Muscle of arm (tissue), 12 donors: ENCODE results near the gene CLEC1A. TPM values are rescaled to one million over a fixed set of nuclear protein-coding genes. Genes with fewer than 3 reads are reported as not detected.
A peak's percentile ranks its signal among the peaks of the same experiment; 100 is the strongest.
"Not testable (repeated sequence)": the region's sequence is repeated elsewhere in the genome, so short reads cannot be mapped to it uniquely, and the experiment has no call there.

Experiments
- DNase-seq: peaks from one replicate; pipeline ENCODE4 v3.0.0-alpha.2; 2013
- polyA plus RNA-seq, 12 donors: library from polyadenylated mRNA; unstranded; fragments of 120-200 nt; gene quantifications; one replicate each; pipeline ENCODE4 v1.2.1, GENCODE V29; 2013; ENCODE audit not compliant: insufficient read length in 12 of 12

Gene CLEC1A
- polyA plus RNA-seq, 12 donors, result 1.9 to 5.3 (median 3.3) TPM; not detected in 2

DNA sequence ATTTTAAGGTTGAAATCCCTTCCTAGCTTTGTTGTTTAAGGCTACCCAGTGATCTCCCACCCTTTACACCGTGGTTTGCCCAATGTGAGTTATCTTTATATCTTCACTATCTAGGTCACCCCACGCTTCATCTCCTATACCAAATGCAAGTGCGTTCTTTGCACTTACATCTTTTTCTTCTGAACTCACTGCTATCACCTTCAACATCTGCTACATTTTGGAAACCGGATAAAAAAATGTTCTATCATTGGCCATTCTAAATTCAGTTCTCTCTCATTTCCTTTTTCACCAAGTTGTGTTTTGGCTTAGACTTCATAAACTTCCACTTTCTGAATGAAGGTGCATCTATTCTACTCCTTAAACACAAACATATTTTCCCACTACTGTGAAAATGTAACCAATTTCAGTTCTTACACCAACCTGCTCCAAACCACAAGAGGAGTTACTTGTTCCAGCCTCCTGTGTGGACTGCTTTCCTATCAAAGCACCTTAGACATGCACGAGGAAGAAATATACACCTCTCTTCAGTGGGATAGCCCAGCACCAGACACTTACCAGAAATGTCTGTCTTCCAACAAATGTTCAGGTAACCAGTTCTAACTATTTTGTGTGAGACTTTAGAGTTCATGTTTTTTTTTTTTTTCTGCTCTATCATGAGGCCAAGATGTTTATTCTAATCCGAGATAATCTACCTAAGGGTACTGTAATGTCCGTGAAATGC lies 46.4 kb downstream of the CLEC1A start:
- DNase-seq, result no peak

GRCh38 chr12:10048526-10048925 lies 50.3 kb downstream of the CLEC1A start:
- no peak for DNase-seq

- DNase-seq, result no peak
Observed at GRCh38 chr12:10042167-10042566, 56.6 kb downstream of the CLEC1A start.

DNA sequence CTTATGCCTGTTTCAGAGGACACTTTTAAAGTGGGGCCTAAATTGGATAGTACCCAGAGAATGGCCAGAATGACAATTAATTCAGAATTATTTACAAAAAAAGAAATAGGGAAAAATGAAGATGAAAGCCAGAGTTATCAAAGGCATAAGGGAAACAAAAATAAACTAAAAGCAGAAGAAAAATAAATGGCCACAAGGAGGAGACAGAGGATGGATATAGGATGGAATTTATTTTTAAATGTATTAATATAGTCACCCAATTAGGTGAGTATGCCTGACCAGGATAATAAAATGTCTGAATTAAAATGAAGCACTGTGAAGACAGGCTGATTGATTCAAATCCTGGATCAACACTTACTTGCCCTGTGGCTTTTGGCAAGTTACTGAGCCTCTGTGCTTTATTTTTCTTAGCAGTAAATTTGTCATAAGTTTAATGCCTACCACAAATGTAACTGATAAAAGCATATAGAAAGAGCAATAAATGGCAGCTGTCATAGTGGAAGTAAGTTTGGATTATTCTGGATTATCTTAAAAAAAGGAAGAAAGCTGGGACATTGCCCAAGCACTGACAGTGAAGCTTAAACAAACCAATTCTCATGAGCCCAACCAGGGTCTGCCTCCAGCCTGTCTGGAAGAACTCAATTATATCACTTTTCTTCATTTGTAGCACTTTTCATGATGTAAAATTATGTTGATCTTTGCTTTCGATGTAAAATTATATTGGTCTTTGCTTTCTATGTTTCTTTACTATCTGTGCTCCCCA lies 64.8 kb downstream of the CLEC1A start:
- peak; percentile 15 for DNase-seq

DNA sequence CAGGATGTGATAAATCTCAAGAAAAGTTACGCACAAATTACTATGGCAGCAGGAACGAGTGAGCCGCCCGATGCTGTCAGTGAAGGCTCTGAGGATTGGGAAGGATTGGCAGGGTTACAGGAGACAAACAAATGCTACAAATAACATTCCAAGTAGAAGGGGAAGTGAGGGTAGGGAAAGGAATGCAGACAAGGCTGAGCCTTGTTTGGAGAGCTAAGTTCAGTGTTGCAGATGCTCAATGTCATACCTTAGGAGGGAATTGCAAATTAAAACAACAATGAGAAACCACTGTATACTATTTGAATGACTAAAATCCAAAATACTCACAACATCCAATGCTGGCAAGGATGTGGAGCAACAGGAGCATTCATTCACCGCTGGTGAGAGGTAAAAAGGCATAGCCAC lies 67.0 kb downstream of the CLEC1A start:
- no peak for DNase-seq

DNA sequence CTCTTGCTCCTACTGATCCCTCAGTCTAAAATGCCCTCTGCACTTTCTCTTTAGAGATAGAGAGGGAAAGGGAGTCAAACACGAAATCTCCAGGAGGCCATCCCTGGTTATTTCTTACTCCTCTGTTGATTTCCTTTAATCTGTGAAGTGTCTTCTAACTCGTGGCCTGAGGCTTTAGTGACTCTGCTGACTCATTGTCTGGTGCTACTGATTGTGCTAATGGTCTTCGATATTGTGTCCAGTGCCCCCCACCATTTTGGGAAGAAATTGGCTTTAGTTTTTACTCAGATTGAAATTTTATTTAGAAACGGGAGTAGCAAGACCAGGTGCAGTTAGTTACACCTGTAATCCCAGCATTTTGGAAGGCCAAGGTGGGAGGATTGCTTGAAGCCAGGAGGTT lies 67.5 kb downstream of the CLEC1A start:
- DNase-seq, result no peak

DNA sequence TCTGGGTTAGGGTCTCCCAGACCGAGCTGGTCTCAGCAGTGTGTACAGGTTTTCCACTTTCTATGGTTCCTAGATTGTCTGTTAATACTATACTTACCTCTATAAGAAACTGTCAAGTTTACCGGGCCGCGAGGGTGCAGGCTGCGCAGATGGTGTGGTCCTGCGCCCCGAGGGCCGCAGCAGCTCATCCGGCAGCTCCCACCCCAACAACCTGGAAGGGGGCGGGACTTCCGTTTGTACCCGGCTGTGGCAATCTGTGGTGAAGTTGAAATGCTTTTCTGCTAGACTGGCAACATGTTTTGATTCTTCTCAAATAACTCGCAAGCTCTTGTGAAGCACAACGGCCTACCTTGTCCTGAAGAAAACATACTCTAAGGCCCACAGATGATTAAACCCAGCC lies 68.3 kb downstream of the CLEC1A start, which contains the start of gene CLEC9A:
TSS of gene CLEC9A (plus strand) at position 237 of the 400 bp plus-strand sequence. CDS start 22,006 bp downstream, outside the sequence.
- DNase-seq, result no peak

GRCh38 chr12:10027721-10028120 lies 71.1 kb downstream of the CLEC1A start:
- no peak for DNase-seq

GRCh38 chr12:10027311-10027710 lies 71.5 kb downstream of the CLEC1A start:
- no peak for DNase-seq

DNA sequence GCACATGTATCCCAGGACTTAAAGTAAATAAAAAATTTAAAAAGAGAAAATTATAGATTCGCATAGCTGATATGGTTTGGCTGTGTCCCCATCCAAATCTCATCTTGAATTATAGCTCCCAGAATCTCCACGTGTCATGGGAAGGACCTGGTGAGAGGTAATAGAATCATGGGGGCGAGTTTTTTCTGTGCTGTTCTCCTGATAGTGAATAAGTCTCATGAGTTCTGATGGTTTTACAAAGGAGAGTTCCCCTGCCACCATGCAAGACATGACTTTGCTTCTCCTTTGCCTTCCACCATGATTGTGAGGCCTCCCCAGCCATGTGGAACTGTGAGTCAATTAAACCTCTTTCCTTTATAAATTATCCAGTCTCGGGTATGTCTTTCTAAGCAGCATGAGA lies 72.1 kb downstream of the CLEC1A start:
- DNase-seq, result not testable (repeated sequence)

DNA sequence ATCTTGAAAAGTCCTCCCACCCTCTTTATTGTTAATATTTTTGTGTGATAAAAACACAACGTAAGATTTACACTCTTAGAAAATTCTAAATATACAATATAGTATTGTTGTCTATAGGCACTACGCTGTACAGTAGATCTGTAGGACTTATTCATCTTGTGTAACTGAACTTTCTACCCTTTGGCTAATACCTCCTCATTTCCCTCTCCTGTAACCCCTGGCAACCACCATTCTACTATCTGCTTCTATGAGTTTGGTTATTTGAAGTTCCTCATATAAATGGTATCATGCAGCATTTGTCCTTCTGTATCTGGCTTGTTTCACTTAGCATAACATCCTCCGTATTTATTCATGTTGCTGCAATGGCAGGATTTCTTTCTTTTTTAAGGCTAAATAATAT lies 73.5 kb downstream of the CLEC1A start:
- no peak for DNase-seq

DNA sequence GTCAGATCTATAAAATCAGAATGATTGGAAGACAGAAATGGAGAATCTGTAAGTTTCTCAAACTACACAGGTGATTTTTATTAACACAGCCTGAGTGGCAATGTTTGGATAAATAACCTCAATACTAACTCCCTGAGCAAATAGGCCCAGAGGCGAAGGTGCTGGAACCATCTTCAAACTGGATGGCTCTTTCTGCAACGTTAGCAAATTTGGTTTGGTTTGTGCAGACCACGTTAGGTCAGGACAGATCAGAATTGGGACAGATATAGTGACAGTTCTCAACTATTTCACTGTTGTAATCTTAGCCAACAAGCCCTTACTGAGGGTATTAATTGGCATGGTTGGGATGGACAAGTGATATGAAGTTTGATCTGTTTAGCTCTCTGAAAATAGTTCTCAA lies 77.4 kb downstream of the CLEC1A start:
- no peak for DNase-seq

Other genes starting within 250 kb of the CLEC1A start
- gene CLEC2B, start 229.6 kb downstream of the CLEC1A start, polyA plus RNA-seq, result 1 to 10 TPM in 10 of 12 donors, not detected in 2; 1.3 to 7.2 (median 1.9) TPM
- under 1 TPM in 2 of 12 donors, not detected in 10; 0.25 to 0.47 TPM for gene KLRF2, start 217.5 kb downstream of the CLEC1A start, polyA plus RNA-seq
- 1 to 10 TPM in 2 of 12 donors, not detected in 10; 1.1 to 4.1 TPM for gene CLEC2A, start 166.6 kb downstream of the CLEC1A start, polyA plus RNA-seq
- 1 to 10 TPM in 3 of 12 donors, under 1 TPM in 6, not detected in 3; 0.35 to 1.9 (median 0.61) TPM for gene CLEC12A, start 127.6 kb downstream of the CLEC1A start, polyA plus RNA-seq
- gene CLEC1B, start 99.9 kb downstream of the CLEC1A start, polyA plus RNA-seq, result under 1 TPM in 6 of 12 donors, not detected in 6; 0.13 to 0.36 (median 0.31) TPM
- under 1 TPM in 3 of 12 donors, not detected in 9; 0.07 to 0.25 (median 0.14) TPM for gene CLEC12B, start 88.4 kb downstream of the CLEC1A start, polyA plus RNA-seq
- 1 to 10 TPM in 1 of 12 donors, under 1 TPM in 9, not detected in 2; 0.11 to 2.0 (median 0.25) TPM for gene CLEC9A, start 68.3 kb downstream of the CLEC1A start, polyA plus RNA-seq
- gene CLEC7A, start 31.2 kb upstream of the CLEC1A start, polyA plus RNA-seq, result 1 to 10 TPM in 9 of 12 donors, under 1 TPM in 2, not detected in 1; 0.77 to 6.1 (median 2.0) TPM
- gene OLR1, start 73.1 kb upstream of the CLEC1A start, polyA plus RNA-seq, result 1 to 10 TPM in 8 of 12 donors, under 1 TPM in 2, not detected in 2; 0.69 to 2.5 (median 1.2) TPM
- under 1 TPM in 9 of 12 donors, not detected in 3; 0.04 to 0.96 (median 0.26) TPM for gene TMEM52B, start 80.0 kb upstream of the CLEC1A start, polyA plus RNA-seq
- 10 to 100 TPM in 11 of 12 donors, not detected in 1; 21.2 to 63.3 (median 25.2) TPM for gene GABARAPL1, start 113.9 kb upstream of the CLEC1A start, polyA plus RNA-seq
- 1 to 10 TPM in 3 of 12 donors, under 1 TPM in 7, not detected in 2; 0.16 to 1.6 (median 0.72) TPM for gene KLRD1, start 208.9 kb upstream of the CLEC1A start, polyA plus RNA-seq